ENCODE measurements around the gene CDYL.

CDYL gene

DNA sequence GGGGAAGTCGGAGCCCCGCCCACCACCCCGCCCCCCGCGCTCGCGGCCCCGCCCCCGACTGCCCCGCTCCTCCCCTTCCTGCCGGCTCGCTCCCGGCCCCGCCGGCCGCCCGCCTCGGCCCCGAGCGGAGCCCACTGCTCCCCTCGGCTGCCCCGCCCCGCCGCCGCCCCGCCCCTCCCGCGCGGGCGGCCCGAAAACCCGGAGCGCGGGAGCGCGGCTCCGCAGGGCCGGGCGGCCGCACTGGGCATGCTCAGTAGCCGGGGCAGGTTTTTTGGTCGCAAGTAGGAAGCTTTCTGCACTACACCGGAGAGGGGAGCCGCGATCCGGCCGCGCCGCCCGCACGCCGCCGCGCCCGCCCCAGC, at the start of gene CDYL:
Gene CDYL (plus strand): TSS at position 274 of the 362 bp plus-strand sequence. CDS start 380 bp downstream, outside the sequence.
- H3K4me3 ChIP-seq = peak within 1 kb of the TSS; percentile 48 to 70 (median 63)
- H3K27ac ChIP-seq = peak within 1 kb of the TSS; percentile 33 to 92 (median 83)

DNA sequence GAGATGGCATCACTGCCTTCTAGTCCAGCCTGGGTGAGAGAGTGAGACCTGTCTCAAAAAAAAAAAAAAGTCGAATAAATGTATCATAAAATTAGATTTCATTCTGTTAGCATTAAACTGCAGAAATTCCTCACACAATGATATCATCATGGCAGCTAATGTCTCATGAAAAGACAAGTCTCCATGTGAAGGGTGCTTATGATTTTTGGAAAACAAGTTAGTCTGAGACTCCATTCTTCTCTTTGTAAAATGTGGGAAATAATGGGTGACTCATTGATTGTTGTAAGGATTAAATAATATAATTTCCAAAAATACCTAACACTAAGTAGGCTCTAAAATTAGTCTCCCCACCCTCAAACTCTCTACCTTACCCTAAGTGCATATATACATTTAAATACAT, 49.6 kb upstream of the CDYL start:
- Histone ChIP-seq H3K4me3 (no peak overlapping the region), H3K27ac (no peak overlapping the region)

DNA sequence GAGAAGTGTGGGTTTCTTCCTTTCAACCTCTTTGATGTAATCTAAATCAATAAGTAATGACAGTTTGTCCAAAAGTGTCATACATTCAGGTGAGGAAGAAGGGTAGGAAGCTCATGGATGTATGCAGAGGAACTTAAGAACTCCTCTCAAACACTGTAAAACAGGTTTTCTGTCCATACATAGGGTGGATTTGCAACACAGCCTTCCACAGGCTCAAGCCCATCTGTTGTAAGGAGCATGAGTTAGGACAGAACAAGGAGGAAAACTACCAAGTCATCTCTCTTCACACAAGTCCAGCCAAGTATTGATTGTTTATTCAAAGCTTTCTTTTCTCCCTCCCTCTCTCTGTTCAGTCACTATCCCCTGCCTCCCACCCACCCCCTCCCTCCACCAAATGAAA, 49.0 kb upstream of the CDYL start:
- no peak overlapping the region for H3K4me3 ChIP-seq
- no peak overlapping the region for H3K27ac ChIP-seq

DNA sequence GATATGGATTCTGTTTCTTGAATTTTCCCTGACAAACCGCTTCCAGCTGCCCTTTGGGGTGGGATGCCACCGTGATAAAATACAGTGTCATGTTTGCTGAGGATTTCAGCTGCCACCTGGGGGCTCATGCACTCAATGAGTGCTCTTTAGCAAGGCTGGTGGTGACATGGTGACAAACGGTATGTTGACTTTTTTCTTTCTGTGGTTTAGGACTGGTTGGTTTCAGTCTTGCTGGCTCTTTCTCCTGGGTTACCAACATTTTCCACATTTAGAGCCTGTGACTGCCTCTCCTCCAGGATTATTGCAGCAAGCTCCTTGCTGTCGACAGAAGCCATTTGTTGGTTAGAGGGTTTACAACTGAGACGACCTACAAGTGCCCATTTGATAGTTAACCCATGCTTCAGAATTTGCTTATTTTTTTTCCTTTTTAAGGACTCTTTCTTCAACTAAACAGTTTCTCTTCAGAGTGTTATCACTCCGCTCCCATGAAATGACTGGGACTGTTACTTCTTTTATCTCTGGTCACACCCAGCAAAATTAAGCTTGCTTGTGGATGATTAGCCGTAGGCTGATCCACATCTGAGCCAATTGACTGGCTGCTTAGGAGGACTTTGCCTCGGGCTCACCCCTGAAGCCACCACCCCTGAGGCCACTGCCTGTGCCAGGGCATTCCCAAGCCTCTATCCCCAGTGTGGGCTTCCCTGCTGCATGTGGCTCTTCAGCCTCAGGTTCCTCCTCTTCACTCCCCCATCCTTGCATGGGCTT, 48.4 kb upstream of the CDYL start:
- Histone ChIP-seq H3K4me3 (no peak overlapping the region), H3K27ac (no peak overlapping the region)

- Histone ChIP-seq H3K27ac (no peak overlapping the region), H3K4me3 (no peak overlapping the region)
These were observed 47.8 kb upstream of the CDYL start for GRCh38 chr6:4728436-4728769.

GRCh38 chr6:4728926-4729325, 47.3 kb upstream of the CDYL start:
- Histone ChIP-seq H3K4me3 (no peak overlapping the region), H3K27ac (no peak overlapping the region)

GRCh38 chr6:4731996-4732395, 44.2 kb upstream of the CDYL start:
- H3K4me3 ChIP-seq = no peak overlapping the region
- no peak overlapping the region for H3K27ac ChIP-seq

- H3K4me3 ChIP-seq = peak overlapping the region in 1 of 7 experiments; percentile 22
- H3K27ac ChIP-seq = peak overlapping the region in 6 of 21 experiments; percentile 1 to 71 (median 55)
These were observed 43.4 kb upstream of the CDYL start for GRCh38 chr6:4732691-4733315.

- Histone ChIP-seq H3K4me3 (no peak overlapping the region), H3K27ac (no peak overlapping the region)
These were observed 39.8 kb upstream of the CDYL start for GRCh38 chr6:4736371-4736873.

- H3K4me3 ChIP-seq = no peak overlapping the region
- H3K27ac ChIP-seq = no peak overlapping the region
These were observed 36.2 kb upstream of the CDYL start for GRCh38 chr6:4740032-4740431.

- Histone ChIP-seq H3K4me3 (no peak overlapping the region), H3K27ac (no peak overlapping the region)
These were observed 33.1 kb upstream of the CDYL start for GRCh38 chr6:4743062-4743461.

DNA sequence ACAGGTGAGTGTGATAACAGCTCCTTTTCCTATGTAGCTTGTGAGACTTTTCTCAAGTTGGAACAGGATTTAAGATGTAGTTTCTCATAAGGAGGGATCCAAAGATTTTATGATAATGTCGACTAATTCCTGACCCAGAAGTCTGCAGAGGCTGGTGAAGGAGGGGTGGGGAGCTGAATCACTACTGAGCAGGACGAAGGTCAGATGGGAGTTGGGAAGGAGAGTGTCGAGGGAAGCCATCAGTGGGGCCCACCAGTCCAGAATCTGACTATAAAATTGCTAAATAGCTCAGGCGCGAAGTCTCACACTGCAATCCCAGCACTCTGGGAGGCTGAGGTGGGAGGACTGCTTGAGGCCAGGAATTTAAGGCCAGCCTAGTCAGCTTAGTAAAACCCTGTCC, 32.3 kb upstream of the CDYL start:
- Histone ChIP-seq H3K27ac (no peak overlapping the region), H3K4me3 (no peak overlapping the region)

- H3K4me3 ChIP-seq = no peak overlapping the region
- no peak overlapping the region for H3K27ac ChIP-seq
These were observed 28.6 kb upstream of the CDYL start for GRCh38 chr6:4747588-4747987.

GRCh38 chr6:4751823-4752464, 24.3 kb upstream of the CDYL start:
- H3K27ac ChIP-seq = no peak overlapping the region

GRCh38 chr6:4756247-4756646, 20.0 kb upstream of the CDYL start:
- H3K4me3 ChIP-seq = no peak overlapping the region
- H3K27ac ChIP-seq = no peak overlapping the region

More at GRCh38 chr6:4751823-4752464, 24.3 kb upstream of the CDYL start:
- no peak overlapping the region for H3K4me3 ChIP-seq

- Histone ChIP-seq H3K27ac (no peak overlapping the region), H3K4me3 (no peak overlapping the region)
These were observed 16.2 kb upstream of the CDYL start for GRCh38 chr6:4759997-4760396.

DNA sequence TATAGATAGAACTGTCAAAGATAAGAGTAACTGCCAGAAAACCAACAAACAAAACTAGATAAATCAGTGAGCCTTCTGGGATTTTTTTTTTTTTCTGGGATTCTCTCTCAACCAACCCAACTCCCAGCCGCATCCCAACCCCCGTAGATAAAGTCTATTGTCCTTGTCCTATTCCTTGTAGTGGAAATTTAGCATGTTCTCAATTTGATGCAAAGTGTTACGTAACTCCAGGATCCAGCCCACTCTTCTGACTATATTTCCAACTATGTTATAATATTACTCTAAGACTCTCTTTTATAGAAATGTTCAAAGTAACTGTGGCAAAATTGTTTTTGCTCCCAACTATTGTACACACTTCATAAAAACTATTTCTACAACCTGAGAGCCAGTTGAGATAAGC, 15.4 kb upstream of the CDYL start:
- H3K4me3 ChIP-seq = no peak overlapping the region
- no peak overlapping the region for H3K27ac ChIP-seq

- Histone ChIP-seq H3K27ac (no peak overlapping the region), H3K4me3 (no peak overlapping the region)
These were observed 13.9 kb upstream of the CDYL start for GRCh38 chr6:4762294-4762693.

- Histone ChIP-seq H3K4me3 (no peak overlapping the region), H3K27ac (no peak overlapping the region)
These were observed 12.3 kb upstream of the CDYL start for GRCh38 chr6:4763921-4764320.

GRCh38 chr6:4768815-4769214, 7.4 kb upstream of the CDYL start:
- Histone ChIP-seq H3K4me3 (no peak overlapping the region), H3K27ac (no peak overlapping the region)

DNA sequence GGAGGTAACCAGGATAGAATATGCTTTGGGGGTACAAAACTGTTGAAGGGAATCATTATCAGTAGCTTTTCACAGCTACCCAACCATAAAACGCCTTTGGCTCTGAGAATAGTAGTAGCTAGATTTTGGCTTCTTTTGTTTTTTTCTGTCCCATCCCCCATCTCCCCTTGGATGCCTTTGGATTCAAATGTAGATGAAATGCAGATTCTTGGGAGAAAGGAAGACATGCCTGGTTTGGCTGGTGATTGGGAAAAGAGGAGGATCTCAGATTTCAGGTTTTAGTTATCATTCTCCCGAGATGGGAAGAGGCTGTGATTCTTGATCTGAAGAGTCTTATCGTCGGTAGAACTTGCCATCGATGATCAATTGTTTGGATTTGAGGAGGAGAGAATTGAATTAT, 3.5 kb upstream of the CDYL start:
- no peak overlapping the region for H3K4me3 ChIP-seq
- no peak overlapping the region for H3K27ac ChIP-seq
